HepG2 (cell line): Measurements from ENCODE around the gene MYLK. TPM values are rescaled to one million over a fixed set of nuclear protein-coding genes. Genes with fewer than 3 reads are reported as not detected.

ENCODE experiments used
- TCF7L2 ChIP-seq: IDR thresholded peaks from 2 replicates; pipeline ENCODE4 v1.6.1; 2011; ENCODE audit warnings: mild to moderate bottlenecking, low read depth, low read length, moderate library complexity
- polyA plus RNA-seq, 8 experiments: library from polyadenylated mRNA; depleted of rRNA in 3 of 8; stranded (reverse) in 7 of 8; unstranded in 1 of 8; fragments of >200 nt; fragmentation: Illumina TruSeq in 4 of 8; extraction: Trizol in 4 of 8; gene quantifications; 2 replicates each; pipeline versions ENCODE4 v1.2.1 to v1.2.3, GENCODE V29; 2011 to 2016; ENCODE audit warnings: low read depth in 4 of 8, missing spikeins in 1 of 8, mixed read lengths in 1 of 8; ENCODE audit not compliant: insufficient read depth in 1 of 8
- small RNA-seq, 3 experiments: library from RNA; depleted of rRNA; stranded (forward); fragments of <200 nt; gene quantifications; one replicate each; pipeline ENCODE3, GENCODE V24; 2012; ENCODE audit warnings: low read depth in 2 of 3, low replicate concordance in 1 of 3; ENCODE audit not compliant: insufficient read length in 3 of 3, insufficient read depth in 2 of 3
- total RNA-seq, 5 experiments: library from RNA; depleted of rRNA; stranded (reverse); fragments of >200 nt; fragmentation: Illumina TruSeq; extraction: Trizol; gene quantifications; 2 replicates each; pipeline ENCODE4 v1.2.3, GENCODE V29; 2016; ENCODE audit warnings: low read depth in 1 of 5

Gene MYLK
- total and polyA plus RNA-seq, 2 of the 13 experiments (the other 11 are each of a cell fraction or from before 2014, with no cell fraction given) = 10.6 to 34.9 TPM

DNA sequence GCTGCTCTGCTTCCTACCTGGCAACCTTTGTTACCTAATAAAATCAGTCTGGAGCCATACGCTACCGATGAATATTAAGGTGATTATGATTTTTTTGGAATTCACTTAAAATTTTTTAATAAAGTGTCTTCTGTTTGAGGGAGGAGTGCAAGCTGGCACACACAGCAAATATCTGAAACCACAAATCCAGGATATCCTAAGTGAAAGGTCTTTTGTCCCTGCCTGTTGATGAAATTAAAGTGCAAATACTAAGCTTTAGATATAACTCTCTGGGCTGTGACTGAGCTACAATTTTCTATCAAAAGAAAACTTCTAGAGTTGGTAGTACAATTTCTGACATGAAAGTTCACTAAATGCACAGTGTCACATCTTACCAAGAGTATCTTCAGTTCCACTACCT lies 322.9 kb downstream of the MYLK start (continued):
- no peak for TF ChIP-seq TCF7L2

Small RNA genes lying within 50 kb of the gene (small RNA-seq; reads per million reads assigned to genes)
- gene RF00392 = 0 reads per million in 3 experiments

Other genes starting within 250 kb of the MYLK start
- gene CCDC14, start 76.9 kb upstream of the MYLK start, total RNA-seq (2016; rRNA removed; fragmentation: Illumina TruSeq; extraction: Trizol) = 21.1 and 48.7 TPM in 2 replicates
- gene CCDC14, start 76.9 kb upstream of the MYLK start, polyA plus RNA-seq (2011; rRNA removed) = 48.8 and 49.0 TPM in 2 replicates
- not detected in 2 replicates for gene ROPN1, start 107.8 kb upstream of the MYLK start, total RNA-seq (2016; rRNA removed; fragmentation: Illumina TruSeq; extraction: Trizol)
- not detected in 2 replicates for gene ROPN1, start 107.8 kb upstream of the MYLK start, polyA plus RNA-seq (2011; rRNA removed)
- 14.1 and 16.2 TPM in 2 replicates for gene KALRN, start 149.0 kb upstream of the MYLK start, total RNA-seq (2016; rRNA removed; fragmentation: Illumina TruSeq; extraction: Trizol)
- 21.4 and 31.8 TPM in 2 replicates for gene KALRN, start 149.0 kb upstream of the MYLK start, polyA plus RNA-seq (2011; rRNA removed)